ENCODE measurements around the gene AKTIP.
A peak's percentile ranks its signal among the peaks of the same experiment; 100 is the strongest.
"Not testable (repeated sequence)": the region's sequence is repeated elsewhere in the genome, so short reads cannot be mapped to it uniquely, and the experiment has no call there.

Gene AKTIP

DNA sequence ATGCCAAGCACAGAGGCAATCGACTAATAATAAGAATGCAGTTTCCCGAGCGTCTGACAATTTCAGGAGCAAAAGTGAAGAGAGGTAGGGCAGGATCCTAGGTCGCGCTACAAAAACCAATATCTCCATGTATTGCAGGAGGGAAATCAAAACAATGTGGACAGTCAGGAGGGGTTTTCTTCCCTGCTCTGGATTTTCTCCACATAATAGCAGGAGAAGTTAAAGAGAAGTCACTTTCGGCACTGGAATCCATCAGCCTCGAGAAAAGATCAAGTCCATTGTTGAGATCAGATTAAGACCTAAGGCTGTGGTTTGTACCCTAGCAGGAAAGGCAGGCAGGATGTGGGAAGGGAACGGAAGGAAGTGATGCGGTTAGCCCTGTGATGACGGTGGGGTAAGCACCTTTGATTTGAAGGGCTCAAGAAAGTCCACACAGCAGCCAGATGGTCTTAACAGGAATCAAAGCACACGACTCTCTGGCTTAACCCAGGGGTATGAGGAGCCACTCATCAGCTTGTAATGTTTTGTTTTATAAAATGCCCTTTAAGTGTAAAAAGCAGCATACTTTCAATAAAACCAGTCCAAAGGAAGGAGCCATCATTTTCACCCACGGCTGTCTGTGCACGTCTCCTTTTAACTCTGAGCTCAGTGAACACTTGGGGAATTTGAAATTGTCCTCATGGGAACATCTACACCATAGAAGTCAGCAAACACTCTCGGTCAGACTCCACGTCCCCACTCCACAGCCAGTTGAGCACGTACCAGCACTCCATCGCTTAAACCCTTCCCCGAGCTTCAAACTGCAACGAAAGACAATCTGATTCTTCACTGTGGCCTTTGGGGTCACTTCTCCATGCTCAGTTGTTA lies 15.8 kb upstream of the AKTIP start:
- Histone ChIP-seq H4K20me1 (no peaks in the 10 kb centered on the region), H3K36me3 (peaks cover 0 to 4% (median 0%) of the 10 kb centered on the region in 11 experiments; a peak in 2 of 22 replicates), H3K9ac (peak overlapping the region; percentile 19 to 82 (median 75); a peak in 21 of 22 replicates), H3K4me2 (peak overlapping the region; percentile 82 to 95 (median 91)), H3K4me3 (peak overlapping the region; percentile 32 to 59 (median 53); a peak in 19 of 20 replicates), H3K27me3 (no peaks in the 10 kb centered on the region), H3K9me3 (replicated peaks in 1 of 11) (peaks cover 16 to 22% (median 18%) of the 10 kb centered on the region in 11 experiments), H3K4me1 (peaks cover 52 to 68% (median 61%) of the 10 kb centered on the region in 10 experiments), H3K27ac (peak overlapping the region; percentile 37 to 96 (median 88); a peak in 21 of 22 replicates)
- no peak for TF ChIP-seq Cebpa-rat (IDR thresholded peaks at IDR 0.05)

DNA sequence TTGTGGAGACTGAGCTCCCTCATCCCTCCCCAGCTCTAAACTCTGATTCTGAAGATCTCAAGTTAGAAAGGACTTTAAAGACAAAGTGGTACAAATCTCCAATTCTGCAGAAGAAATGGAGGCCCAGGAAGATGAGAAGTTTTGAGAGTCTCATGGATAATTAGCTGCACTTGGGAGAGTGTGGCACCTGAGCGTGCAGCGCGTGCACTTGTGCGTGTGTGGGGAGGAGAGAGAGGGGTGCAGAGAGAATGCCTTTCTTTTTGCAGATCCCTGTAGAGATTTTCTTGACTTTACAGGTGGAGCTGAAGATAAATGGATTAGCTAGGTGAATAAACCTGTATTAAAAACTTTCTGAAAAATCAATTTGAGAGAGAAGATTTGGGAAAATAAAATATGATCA lies 14.8 kb upstream of the AKTIP start:
- no peak for TF ChIP-seq Cebpa-rat (IDR thresholded peaks at IDR 0.05)
- peaks cover 52 to 68% (median 61%) of the 10 kb centered on the region in 10 experiments for H3K4me1 ChIP-seq
- H3K9me3 ChIP-seq (replicated peaks in 1 of 11) = peaks cover 25 to 31% (median 28%) of the 10 kb centered on the region in 11 experiments
- H3K36me3 ChIP-seq = peaks cover 0 to 6% (median 0%) of the 10 kb centered on the region in 11 experiments; a peak in 4 of 22 replicates
- no peaks in the 10 kb centered on the region for H4K20me1 ChIP-seq
- no peaks in the 10 kb centered on the region for H3K27me3 ChIP-seq
- H3K27ac ChIP-seq = peak overlapping the region in 10 of 11 experiments; percentile 73 to 96 (median 88); a peak in 21 of 22 replicates
- H3K4me2 ChIP-seq = peak overlapping the region; percentile 82 to 95 (median 91)
- H3K9ac ChIP-seq = peak overlapping the region in 10 of 11 experiments; percentile 64 to 82 (median 76); a peak in 16 of 22 replicates
- peak overlapping the region in 8 of 10 experiments; percentile 42 to 59 (median 54); a peak in 11 of 20 replicates for H3K4me3 ChIP-seq

DNA sequence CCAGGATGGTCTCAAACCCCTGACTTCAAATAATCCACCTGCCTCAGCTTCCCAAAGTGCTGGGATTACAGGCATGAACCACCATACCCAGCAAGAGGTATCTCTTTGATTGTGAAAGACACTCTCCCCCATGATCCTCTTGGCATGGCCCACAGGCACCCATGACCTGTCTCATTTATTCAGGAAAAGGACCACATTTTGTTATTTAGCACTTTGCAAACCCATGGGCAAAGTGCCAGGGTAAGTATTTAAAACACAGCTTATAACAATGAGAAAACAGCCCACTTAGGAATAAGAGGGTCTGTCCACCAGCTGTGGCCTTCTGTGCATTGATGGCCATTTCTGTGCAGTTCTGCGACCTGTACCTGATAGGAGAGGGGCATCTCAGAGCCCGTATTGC lies 12.8 kb upstream of the AKTIP start:
- no peak for TF ChIP-seq Cebpa-rat (IDR thresholded peaks at IDR 0.05)
- H3K27ac ChIP-seq = peak overlapping the region in 2 of 11 experiments; percentile 9 to 92; a peak in 1 of 22 replicates
- H3K4me2 ChIP-seq = peak overlapping the region in 10 of 11 experiments; percentile 31 to 95 (median 88); a peak in 18 of 22 replicates

DNA sequence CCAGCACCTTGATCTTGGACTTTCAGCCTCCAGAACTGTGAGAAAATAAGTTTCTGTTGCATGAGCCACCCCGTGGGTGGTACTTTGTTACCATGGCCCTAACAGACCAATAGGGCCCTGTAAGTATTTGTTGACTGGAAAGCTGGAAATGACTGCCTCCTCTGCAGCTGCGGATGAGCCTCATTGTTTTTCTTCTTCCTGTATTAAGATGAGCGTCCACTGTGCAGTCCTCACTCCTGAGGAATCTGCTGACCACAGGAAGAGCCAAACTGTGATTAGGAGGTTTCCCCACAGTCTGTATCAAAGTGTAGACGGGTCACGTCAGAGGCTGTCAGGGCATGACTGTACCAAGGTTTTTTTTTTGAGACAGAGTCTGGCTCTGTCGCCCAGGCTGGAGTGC lies 12.2 kb upstream of the AKTIP start:
- TF ChIP-seq Cebpa-rat (IDR thresholded peaks at IDR 0.05) = no peak
- H4K20me1 ChIP-seq = no peaks in the 10 kb centered on the region
- H3K4me2 ChIP-seq = peak overlapping the region in 6 of 11 experiments; percentile 4 to 92 (median 86); a peak in 5 of 22 replicates
- H3K4me3 ChIP-seq = no peak overlapping the region
- H3K27me3 ChIP-seq = no peaks in the 10 kb centered on the region
- H3K9me3 ChIP-seq (replicated peaks in 1 of 11) = peaks cover 33 to 43% (median 37%) of the 10 kb centered on the region in 11 experiments
- no peak overlapping the region for H3K9ac ChIP-seq
- peaks cover 0 to 7% (median 0%) of the 10 kb centered on the region in 11 experiments; a peak in 4 of 22 replicates for H3K36me3 ChIP-seq
- H3K27ac ChIP-seq = peak overlapping the region in 1 of 11 experiments; percentile 9; a peak in 1 of 22 replicates
- H3K4me1 ChIP-seq = peaks cover 45 to 60% (median 51%) of the 10 kb centered on the region in 10 experiments

More for the DNA sequence above, 12.8 kb upstream of the AKTIP start:
- Histone ChIP-seq H3K9me3 (replicated peaks in 1 of 11) (peaks cover 33 to 43% (median 37%) of the 10 kb centered on the region in 11 experiments), H3K9ac (no peak overlapping the region), H3K27me3 (no peaks in the 10 kb centered on the region), H3K4me3 (no peak overlapping the region), H3K36me3 (peaks cover 0 to 7% (median 0%) of the 10 kb centered on the region in 11 experiments; a peak in 4 of 22 replicates), H4K20me1 (no peaks in the 10 kb centered on the region), H3K4me1 (peaks cover 49 to 61% (median 54%) of the 10 kb centered on the region in 10 experiments)

DNA sequence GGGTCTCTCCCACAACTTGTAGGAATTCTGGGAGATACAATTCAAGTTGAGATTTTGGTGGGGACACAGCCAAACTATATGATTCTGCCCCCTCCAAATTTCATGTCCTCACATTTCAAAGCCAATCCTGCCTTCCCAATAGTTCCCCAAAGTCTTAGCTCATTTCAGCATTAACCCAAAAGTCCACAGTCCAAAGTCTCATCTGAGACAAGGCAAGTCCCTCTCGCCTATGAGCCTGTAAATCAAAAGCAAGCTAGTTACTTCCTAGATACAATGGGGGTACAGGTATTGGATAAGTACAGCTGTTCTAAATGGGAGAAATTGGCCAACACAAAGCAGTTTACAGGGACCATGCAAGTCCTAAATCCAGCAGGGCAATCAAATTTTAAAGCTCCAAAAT lies 9.8 kb upstream of the AKTIP start:
- Histone ChIP-seq H3K9me3 (replicated peaks in 1 of 11) (peaks cover 33 to 43% (median 37%) of the 10 kb centered on the region in 11 experiments), H3K4me1 (peaks cover 33 to 43% (median 36%) of the 10 kb centered on the region in 10 experiments)
- H3K27me3 ChIP-seq, H3K4me3 ChIP-seq, H3K36me3 ChIP-seq, H4K20me1 ChIP-seq, H3K27ac ChIP-seq, H3K4me2 ChIP-seq, H3K9ac ChIP-seq: not testable (repeated sequence)

DNA sequence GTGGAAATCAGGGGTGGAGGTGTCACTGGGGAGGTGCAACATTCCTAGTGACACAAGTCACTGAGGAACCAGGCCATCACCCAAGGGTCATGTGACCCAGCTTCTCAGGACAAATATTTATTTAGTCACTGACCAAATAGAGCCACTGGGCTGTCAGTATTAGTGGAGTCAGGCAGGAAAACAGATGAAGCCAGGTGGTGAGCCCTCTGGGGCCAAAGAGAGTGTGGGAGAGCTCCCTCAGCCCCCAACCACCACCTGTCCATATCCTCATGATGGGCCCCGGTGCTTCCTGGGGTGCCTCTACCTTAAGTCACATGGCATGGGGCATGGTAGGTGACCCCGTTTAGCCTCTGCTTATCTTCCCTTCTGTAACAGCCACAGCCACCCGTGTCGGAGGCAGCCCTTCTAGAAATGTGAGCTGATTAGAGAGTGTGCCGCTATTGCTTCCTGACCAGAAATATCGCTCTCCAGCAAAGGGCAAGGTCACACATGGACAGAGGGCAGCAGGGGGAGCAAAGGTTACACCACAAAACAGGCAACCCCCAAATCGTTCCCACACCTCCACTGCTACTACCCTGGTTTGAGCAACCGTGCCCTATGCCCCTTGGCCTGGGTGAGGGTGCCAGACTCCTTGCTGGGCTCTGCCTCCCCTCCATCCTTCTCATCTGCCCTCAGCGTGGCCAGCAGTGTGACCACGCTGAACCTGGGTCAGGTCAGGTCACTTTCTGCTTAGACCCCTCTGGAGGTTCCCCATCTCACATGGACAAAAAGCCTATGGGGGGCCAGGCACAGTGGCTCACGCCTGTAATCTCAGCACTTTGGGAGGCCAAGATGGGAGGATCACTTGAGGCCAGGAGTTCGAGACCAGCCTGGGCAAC lies 8.6 kb upstream of the AKTIP start:
- Histone ChIP-seq H3K27me3 (no peaks in the 10 kb centered on the region), H3K27ac (peak overlapping the region in 2 of 11 experiments; percentile 30 to 45; a peak in 4 of 22 replicates), H4K20me1 (no peaks in the 10 kb centered on the region), H3K9me3 (replicated peaks in 1 of 11) (peaks cover 33 to 43% (median 37%) of the 10 kb centered on the region in 11 experiments), H3K4me2 (no peak overlapping the region), H3K36me3 (peaks cover 0 to 7% (median 0%) of the 10 kb centered on the region in 11 experiments; a peak in 4 of 22 replicates), H3K4me3 (no peak overlapping the region), H3K4me1 (peaks cover 21 to 31% (median 24%) of the 10 kb centered on the region in 10 experiments), H3K9ac (no peak overlapping the region; a peak in 1 of 22 replicates)
- TF ChIP-seq Cebpa-rat (IDR thresholded peaks at IDR 0.05) = no peak

DNA sequence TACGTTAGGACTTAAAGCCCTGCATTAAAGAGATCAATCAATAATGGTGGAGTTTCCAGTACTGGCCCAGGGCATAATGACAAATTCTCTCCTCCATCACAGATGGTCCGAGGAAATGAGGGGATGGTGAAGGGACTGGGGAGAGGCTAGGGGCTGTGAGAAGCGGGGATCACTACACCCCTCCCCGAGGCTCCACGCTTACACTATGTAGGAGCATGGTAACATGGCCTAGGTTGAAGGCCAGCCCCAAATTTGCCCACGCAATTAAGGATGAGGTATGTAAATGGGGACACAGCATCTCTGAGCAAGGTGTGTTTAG lies 8.0 kb upstream of the AKTIP start:
- Histone ChIP-seq H3K27ac (peak overlapping the region in 3 of 11 experiments; percentile 2 to 45 (median 6); a peak in 3 of 22 replicates), H3K9ac (no peak overlapping the region; a peak in 1 of 22 replicates), H3K36me3 (peaks cover 0 to 7% (median 0%) of the 10 kb centered on the region in 11 experiments; a peak in 4 of 22 replicates), H3K4me2 (no peak overlapping the region), H3K27me3 (no peaks in the 10 kb centered on the region), H4K20me1 (no peaks in the 10 kb centered on the region), H3K4me3 (no peak overlapping the region), H3K9me3 (replicated peaks in 1 of 11) (peaks cover 33 to 43% (median 37%) of the 10 kb centered on the region in 11 experiments), H3K4me1 (peaks cover 15 to 25% (median 18%) of the 10 kb centered on the region in 10 experiments)
- no peak for TF ChIP-seq Cebpa-rat (IDR thresholded peaks at IDR 0.05)

DNA sequence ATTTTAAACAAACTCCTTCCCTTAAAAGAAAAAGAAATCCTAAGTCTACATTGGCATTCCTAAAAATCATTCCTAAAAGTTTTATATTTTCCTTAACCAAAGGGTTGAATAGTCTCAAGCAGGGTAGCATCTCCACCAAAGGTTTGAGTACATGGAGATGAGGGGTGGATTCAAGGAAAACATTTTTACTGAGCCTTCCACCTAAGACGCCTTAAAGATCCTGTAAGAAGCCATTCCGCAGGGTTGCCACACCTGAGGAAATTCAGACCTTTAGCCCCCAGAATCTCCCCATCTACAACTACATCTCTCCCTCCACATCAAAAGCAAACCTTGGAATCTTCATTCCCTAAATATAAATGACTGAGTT lies 7.7 kb upstream of the AKTIP start:
- Histone ChIP-seq H4K20me1 (no peaks in the 10 kb centered on the region), H3K36me3 (peaks cover 0 to 7% (median 0%) of the 10 kb centered on the region in 11 experiments; a peak in 4 of 22 replicates), H3K9me3 (replicated peaks in 1 of 11) (peaks cover 33 to 40% (median 37%) of the 10 kb centered on the region in 11 experiments), H3K4me3 (no peak overlapping the region), H3K4me2 (no peak overlapping the region; a peak in 1 of 22 replicates), H3K4me1 (peaks cover 12 to 22% (median 15%) of the 10 kb centered on the region in 10 experiments; a peak in 18 of 20 replicates), H3K27ac (peak overlapping the region in 3 of 11 experiments; percentile 2 to 45 (median 6); a peak in 3 of 22 replicates), H3K9ac (no peak overlapping the region; a peak in 1 of 22 replicates), H3K27me3 (no peaks in the 10 kb centered on the region)
- no peak for TF ChIP-seq Cebpa-rat (IDR thresholded peaks at IDR 0.05)

All from BLaER1 treated with 17β-estradiol and CSF1 and Interleukin-3, amounts not matched to agents 10 nM and 100 nM (cell line).